Measurements from ENCODE around the gene NKX1-1.
A peak's percentile ranks its signal among the peaks of the same experiment; 100 is the strongest.

The NKX1-1 gene

GRCh38 chr4:1413687-1414479 is 7.6 kb upstream of the NKX1-1 start:
- Histone ChIP-seq H3K4me1 (no peaks in the 10 kb centered on the region), H3K4me3 (ENCODE audit: low read depth, low read length) (no peak overlapping the region), H3K36me3 (no peaks in the 10 kb centered on the region), H3K27me3 (peaks cover 86% of the 10 kb centered on the region), H3K9me3 (no peaks in the 10 kb centered on the region)
- no peak for DNase-seq
- TF ChIP-seq, protein P1, sequence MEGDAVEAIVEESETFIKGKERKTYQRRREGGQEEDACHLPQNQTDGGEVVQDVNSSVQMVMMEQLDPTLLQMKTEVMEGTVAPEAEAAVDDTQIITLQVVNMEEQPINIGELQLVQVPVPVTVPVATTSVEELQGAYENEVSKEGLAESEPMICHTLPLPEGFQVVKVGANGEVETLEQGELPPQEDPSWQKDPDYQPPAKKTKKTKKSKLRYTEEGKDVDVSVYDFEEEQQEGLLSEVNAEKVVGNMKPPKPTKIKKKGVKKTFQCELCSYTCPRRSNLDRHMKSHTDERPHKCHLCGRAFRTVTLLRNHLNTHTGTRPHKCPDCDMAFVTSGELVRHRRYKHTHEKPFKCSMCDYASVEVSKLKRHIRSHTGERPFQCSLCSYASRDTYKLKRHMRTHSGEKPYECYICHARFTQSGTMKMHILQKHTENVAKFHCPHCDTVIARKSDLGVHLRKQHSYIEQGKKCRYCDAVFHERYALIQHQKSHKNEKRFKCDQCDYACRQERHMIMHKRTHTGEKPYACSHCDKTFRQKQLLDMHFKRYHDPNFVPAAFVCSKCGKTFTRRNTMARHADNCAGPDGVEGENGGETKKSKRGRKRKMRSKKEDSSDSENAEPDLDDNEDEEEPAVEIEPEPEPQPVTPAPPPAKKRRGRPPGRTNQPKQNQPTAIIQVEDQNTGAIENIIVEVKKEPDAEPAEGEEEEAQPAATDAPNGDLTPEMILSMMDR (IDR thresholded peaks at IDR 0.05; ENCODE audit: low read depth, low read length): no peak

GRCh38 chr4:1413204-1413663 is 7.0 kb upstream of the NKX1-1 start:
- Histone ChIP-seq H3K4me1 (no peaks in the 10 kb centered on the region), H3K9me3 (no peaks in the 10 kb centered on the region), H3K27me3 (peaks cover 86% of the 10 kb centered on the region), H3K36me3 (no peaks in the 10 kb centered on the region), H3K4me3 (ENCODE audit: low read depth, low read length) (no peak overlapping the region)
- TF ChIP-seq, protein P1 (IDR thresholded peaks at IDR 0.05; ENCODE audit: low read depth, low read length): no peak
- no peak for DNase-seq

DNA sequence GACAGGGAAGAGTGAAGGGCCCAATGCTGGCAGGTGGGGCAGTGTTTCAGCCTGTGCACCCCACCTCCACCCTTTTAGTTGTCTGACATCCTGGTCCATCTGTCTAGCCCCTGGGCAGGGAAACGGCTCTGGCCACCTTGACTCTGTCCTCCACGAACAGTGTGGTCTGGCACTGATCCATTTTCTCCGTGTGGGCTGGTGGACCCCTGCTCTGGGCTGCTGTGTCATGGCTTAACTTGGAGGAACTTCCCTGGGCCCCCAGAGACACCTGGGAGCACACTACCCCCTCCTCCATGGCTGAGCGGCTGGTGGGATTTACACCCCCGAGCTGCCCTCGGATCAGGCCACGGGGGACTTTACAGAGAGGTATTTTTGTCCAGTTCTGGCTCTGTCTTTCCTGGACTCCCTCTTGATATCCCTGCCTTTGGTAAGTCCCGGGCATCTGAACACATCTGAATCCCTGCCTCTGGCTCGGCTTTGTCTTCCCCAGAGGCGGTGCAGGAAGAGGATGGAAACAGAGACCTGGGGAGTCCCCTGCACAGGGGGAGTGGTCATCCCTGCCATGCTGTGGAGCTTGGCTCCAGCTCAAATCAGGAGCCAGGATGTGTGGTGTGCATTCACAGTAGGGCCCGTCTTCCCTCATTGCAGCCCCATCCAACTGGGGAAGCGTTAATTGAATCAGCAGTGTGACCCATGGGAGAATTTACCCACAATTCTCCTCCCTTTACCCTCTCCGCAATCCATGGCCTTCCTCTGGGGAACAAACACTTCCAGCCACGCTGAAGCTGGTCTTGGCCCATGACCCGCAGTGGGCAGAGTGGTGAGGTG is 6.3 kb upstream of the NKX1-1 start:
- H3K27me3 ChIP-seq: peaks cover 84% of the 10 kb centered on the region
- no peak for DNase-seq

GRCh38 chr4:1411436-1412375 is 5.5 kb upstream of the NKX1-1 start:
- Histone ChIP-seq H3K4me3 (ENCODE audit: low read depth, low read length) (no peak overlapping the region), H3K4me1 (no peaks in the 10 kb centered on the region), H3K27me3 (peaks cover 84% of the 10 kb centered on the region), H3K9me3 (no peaks in the 10 kb centered on the region), H3K36me3 (no peaks in the 10 kb centered on the region)
- TF ChIP-seq, protein P1 (IDR thresholded peaks at IDR 0.05; ENCODE audit: low read depth, low read length): peak; percentile 12; the same call in 1 of the 2 replicates
- DNase-seq: no peak

More for the DNA sequence above, 6.3 kb upstream of the NKX1-1 start:
- TF ChIP-seq, protein P1 (IDR thresholded peaks at IDR 0.05; ENCODE audit: low read depth, low read length): no peak
- H3K36me3 ChIP-seq: no peaks in the 10 kb centered on the region
- H3K4me3 ChIP-seq (ENCODE audit: low read depth, low read length): no peak overlapping the region
- H3K4me1 ChIP-seq: no peaks in the 10 kb centered on the region
- H3K9me3 ChIP-seq: no peaks in the 10 kb centered on the region

DNA sequence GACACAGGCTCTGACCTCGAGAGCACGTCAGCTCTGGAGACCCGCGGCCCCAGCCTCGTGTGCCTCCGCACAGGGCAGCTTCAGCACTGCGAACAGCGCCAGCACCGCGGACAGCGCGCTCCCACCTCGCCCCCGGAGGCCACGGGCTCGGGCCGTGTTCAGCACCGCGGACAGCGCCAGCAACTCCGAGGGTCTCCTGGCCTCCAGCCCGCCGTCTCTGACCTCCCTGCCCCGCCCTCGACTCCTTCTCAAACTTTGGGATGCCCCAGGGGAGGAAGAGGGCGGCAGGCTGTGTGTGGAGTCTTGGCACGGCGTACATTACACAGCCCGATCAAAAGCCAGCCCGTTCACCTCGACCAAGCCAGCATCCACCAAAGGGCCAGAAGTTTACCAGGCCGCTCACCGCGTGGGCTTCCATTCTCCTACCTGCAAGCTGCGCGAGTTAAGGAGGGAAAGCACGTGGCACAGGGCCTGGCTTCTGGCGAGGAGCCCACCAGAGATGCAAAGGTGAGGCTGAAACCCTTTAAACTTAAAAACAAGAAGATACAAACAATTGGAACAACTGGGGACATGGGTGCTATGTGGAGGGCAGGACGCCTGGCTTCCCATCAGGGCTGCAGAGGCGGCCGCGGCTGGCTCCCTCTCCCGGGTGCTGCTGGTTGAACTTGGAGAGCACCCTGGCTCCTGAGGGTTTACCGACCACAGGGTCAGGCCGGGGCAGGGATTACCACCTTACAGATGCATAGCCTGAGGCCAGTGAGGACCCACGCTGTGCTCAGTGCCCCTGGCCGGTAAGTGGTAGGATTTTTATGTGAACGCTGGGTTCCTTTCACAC is 4.5 kb upstream of the NKX1-1 start:
- no peak for DNase-seq
- TF ChIP-seq, protein P1 (IDR thresholded peaks at IDR 0.05; ENCODE audit: low read depth, low read length): no peak
- no peaks in the 10 kb centered on the region for H3K4me1 ChIP-seq
- H3K4me3 ChIP-seq (ENCODE audit: low read depth, low read length): no peak overlapping the region
- H3K36me3 ChIP-seq: no peaks in the 10 kb centered on the region
- no peaks in the 10 kb centered on the region for H3K9me3 ChIP-seq
- peaks cover 84% of the 10 kb centered on the region for H3K27me3 ChIP-seq
